HG03432 (cell line): ENCODE data around the gene NF2.
"Not testable (repeated sequence)": the region's sequence is repeated elsewhere in the genome, so short reads cannot be mapped to it uniquely, and the experiment has no call there.

Source experiments
- ATAC-seq: cut with Tn5 transposase; IDR thresholded peaks from one replicate; pipeline ENCODE4 v1.9.1; 2021; ENCODE audit warnings: mild to moderate bottlenecking, moderate library complexity; ENCODE audit not compliant: unreplicated experiment

Gene NF2

GRCh38 chr22:29603358-29604075, at the start of gene NF2:
Gene NF2 (plus strand): TSS chr22:29603633. CDS start chr22:29603999, 366 bp downstream.
- peak; percentile 96 for ATAC-seq

GRCh38 chr22:29555065-29555644, 48.3 kb upstream of the NF2 start:
- no peak for ATAC-seq

- no peak for ATAC-seq
Observed at GRCh38 chr22:29559030-29559429, 44.4 kb upstream of the NF2 start.

GRCh38 chr22:29559853-29560252, 43.6 kb upstream of the NF2 start:
- ATAC-seq, result no peak

GRCh38 chr22:29563652-29564460, 39.6 kb upstream of the NF2 start:
- no peak for ATAC-seq

- ATAC-seq, result not testable (repeated sequence)
Observed at GRCh38 chr22:29566513-29566912, 36.9 kb upstream of the NF2 start.

- ATAC-seq, result no peak
Observed at GRCh38 chr22:29567338-29567737, 36.1 kb upstream of the NF2 start.

- no peak for ATAC-seq
Observed at GRCh38 chr22:29569011-29569678, 34.3 kb upstream of the NF2 start.

GRCh38 chr22:29570456-29570855, 33.0 kb upstream of the NF2 start:
- ATAC-seq, result no peak

- ATAC-seq, result no peak
Observed at GRCh38 chr22:29570912-29571549, 32.4 kb upstream of the NF2 start.

- no peak for ATAC-seq
Observed at GRCh38 chr22:29574762-29575450, 28.5 kb upstream of the NF2 start.

- ATAC-seq, result no peak
Observed at GRCh38 chr22:29578462-29579200, 24.8 kb upstream of the NF2 start.

GRCh38 chr22:29580200-29580810, 23.1 kb upstream of the NF2 start:
- ATAC-seq, result peak; percentile 27

- no peak for ATAC-seq
Observed at GRCh38 chr22:29581799-29582198, 21.6 kb upstream of the NF2 start.

- ATAC-seq, result no peak
Observed at GRCh38 chr22:29584975-29585374, 18.5 kb upstream of the NF2 start.

GRCh38 chr22:29586193-29586705, 17.2 kb upstream of the NF2 start:
- not testable (repeated sequence) for ATAC-seq

GRCh38 chr22:29587938-29588699, 15.3 kb upstream of the NF2 start:
- ATAC-seq, result no peak

GRCh38 chr22:29593923-29594322, 9.5 kb upstream of the NF2 start:
- no peak for ATAC-seq
